LNCaP clone FGC (cell line): ENCODE results near the gene ADGRD1.

Source experiments
- DNase-seq: peaks from one replicate; pipeline ENCODE4 v3.0.0-alpha.2; 2011; ENCODE audit warnings: low read depth
- H3K4me3 ChIP-seq: 2 replicates; pipeline ENCODE4 v1.5.1; 2011; ENCODE audit warnings: mild to moderate bottlenecking, low read depth, low read length, control low read depth
- CTCF ChIP-seq: IDR thresholded peaks from 2 replicates; pipeline ENCODE4 v1.5.1; 2012; ENCODE audit warnings: mild to moderate bottlenecking; ENCODE audit not compliant: control insufficient read depth, insufficient read depth; ENCODE audit errors: extremely low read depth

The ADGRD1 gene

GRCh38 chr12:131153016-131153415 lies 199.3 kb downstream of the ADGRD1 start:
- no peak for TF ChIP-seq CTCF
- DNase-seq = no peak
- no peak overlapping the region for H3K4me3 ChIP-seq

GRCh38 chr12:131153956-131154355 lies 200.2 kb downstream of the ADGRD1 start:
- no peak for DNase-seq
- no peak for TF ChIP-seq CTCF
- no peak overlapping the region for H3K4me3 ChIP-seq

DNA sequence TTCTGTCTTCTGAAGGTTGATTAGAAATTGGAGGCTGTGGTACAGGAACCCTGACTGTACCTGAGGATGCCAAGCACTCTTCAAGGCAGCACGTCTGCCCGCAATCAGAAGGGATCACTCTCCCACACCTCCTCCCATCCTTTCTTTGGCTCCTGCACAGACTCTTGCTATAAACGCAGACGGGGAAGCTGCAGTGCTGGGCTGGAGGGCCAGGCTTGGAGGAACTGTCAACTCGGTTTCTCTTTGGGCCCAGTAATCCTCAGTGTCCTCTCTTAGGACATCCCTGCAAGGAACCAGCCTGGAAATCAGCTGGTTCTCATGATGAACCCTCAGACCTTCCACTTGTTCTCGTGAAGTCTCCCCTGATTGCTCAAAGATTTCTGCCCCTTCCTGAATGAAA lies 201.4 kb downstream of the ADGRD1 start:
- TF ChIP-seq CTCF = no peak
- no peak for DNase-seq
- no peak overlapping the region for H3K4me3 ChIP-seq

DNA sequence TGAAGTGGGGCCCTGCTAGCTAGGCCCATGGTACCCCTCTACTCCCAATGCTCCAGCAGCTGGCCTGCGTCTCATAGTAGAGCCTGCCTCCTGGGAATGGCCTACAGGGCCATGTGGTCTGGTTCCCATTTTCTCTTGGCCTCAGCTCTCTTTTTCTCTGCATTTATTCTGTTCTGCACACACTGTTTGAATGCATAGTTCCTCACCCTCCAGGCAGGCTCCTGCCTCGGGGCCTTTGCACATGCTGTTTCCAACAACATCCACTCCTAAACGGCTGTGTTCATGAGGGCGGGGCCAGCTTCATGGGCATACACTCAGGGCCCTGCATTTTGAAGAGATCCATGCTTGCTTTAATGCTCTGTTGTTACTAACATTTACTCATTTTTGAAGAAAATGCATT lies 204.0 kb downstream of the ADGRD1 start:
- no peak for TF ChIP-seq CTCF
- DNase-seq = no peak
- H3K4me3 ChIP-seq = no peak overlapping the region

GRCh38 chr12:131159660-131160059 lies 206.0 kb downstream of the ADGRD1 start:
- no peak overlapping the region for H3K4me3 ChIP-seq
- no peak for DNase-seq
- 0 out of 2 replicates have a peak, but pooled peaks have one; percentile 6 for TF ChIP-seq CTCF

GRCh38 chr12:131162113-131162512 lies 208.4 kb downstream of the ADGRD1 start:
- H3K4me3 ChIP-seq = no peak overlapping the region
- TF ChIP-seq CTCF = no peak
- no peak for DNase-seq

GRCh38 chr12:131163189-131163738 lies 209.6 kb downstream of the ADGRD1 start:
- DNase-seq = no peak

More at GRCh38 chr12:131163189-131163738, 209.6 kb downstream of the ADGRD1 start:
- TF ChIP-seq CTCF = no peak
- H3K4me3 ChIP-seq = no peak overlapping the region
